Fibroblast of lung (primary cell): ENCODE measurements around the gene UBE4B.

Experiments
- EZH2 ChIP-seq: IDR thresholded peaks from 2 replicates; pipeline ENCODE4 v1.5.1; 2012; ENCODE audit warnings: low read length, control low read depth, mild to moderate bottlenecking; ENCODE audit errors: missing control alignments
- TF ChIP-seq, protein P1 (sequence below), 2 donors: IDR thresholded peaks in 1 of 2; conservative IDR thresholded peaks in 1 of 2; 1 replicate in 1 of 2; 2 replicates in 1 of 2; pipeline ENCODE4 v1.5.1; 2011 to 2012; ENCODE audit warnings: low read length in 2 of 2, control low read depth in 1 of 2, inconsistent platforms in 1 of 2, low read depth in 1 of 2, mild to moderate bottlenecking in 1 of 2

DNA sequence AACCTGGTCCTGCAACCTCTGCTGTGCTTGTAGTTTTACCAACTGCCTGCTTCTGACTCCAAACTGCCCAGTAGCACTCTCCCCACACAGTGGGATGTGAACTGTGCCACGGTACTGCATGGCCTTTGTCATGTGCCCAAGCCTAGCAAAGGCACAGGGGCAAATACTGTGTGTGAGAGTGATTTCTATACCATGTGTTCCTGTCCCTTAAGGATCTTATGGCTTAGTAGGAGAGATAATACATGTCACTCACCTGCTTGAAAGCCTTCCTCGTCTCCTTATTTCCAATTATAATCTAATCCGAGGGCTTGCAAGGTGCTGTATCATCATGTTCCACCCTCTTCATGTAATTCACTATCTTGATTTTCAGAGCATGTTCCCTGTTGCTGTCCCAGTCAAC lies 51.3 kb downstream of the UBE4B start:
- TF ChIP-seq, protein P1, sequence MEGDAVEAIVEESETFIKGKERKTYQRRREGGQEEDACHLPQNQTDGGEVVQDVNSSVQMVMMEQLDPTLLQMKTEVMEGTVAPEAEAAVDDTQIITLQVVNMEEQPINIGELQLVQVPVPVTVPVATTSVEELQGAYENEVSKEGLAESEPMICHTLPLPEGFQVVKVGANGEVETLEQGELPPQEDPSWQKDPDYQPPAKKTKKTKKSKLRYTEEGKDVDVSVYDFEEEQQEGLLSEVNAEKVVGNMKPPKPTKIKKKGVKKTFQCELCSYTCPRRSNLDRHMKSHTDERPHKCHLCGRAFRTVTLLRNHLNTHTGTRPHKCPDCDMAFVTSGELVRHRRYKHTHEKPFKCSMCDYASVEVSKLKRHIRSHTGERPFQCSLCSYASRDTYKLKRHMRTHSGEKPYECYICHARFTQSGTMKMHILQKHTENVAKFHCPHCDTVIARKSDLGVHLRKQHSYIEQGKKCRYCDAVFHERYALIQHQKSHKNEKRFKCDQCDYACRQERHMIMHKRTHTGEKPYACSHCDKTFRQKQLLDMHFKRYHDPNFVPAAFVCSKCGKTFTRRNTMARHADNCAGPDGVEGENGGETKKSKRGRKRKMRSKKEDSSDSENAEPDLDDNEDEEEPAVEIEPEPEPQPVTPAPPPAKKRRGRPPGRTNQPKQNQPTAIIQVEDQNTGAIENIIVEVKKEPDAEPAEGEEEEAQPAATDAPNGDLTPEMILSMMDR (conservative IDR thresholded peaks at IDR 0.05 in 1 of 2, IDR thresholded peaks at IDR 0.05 in 1 of 2; ENCODE audit: low read depth in 1 of 2, low read length in 2 of 2): no peak
- no peak for TF ChIP-seq EZH2
